Osteoblast (primary cell): ENCODE results near the gene MYH7B. TPM values are rescaled to one million over a fixed set of nuclear protein-coding genes. Genes with fewer than 3 reads are reported as not detected.
A peak's percentile ranks its signal among the peaks of the same experiment; 100 is the strongest.

Experiments
- DNase-seq: peaks from one replicate; pipeline ENCODE4 v3.0.0; 2011; ENCODE audit warnings: low spot score, mixed read lengths; ENCODE audit not compliant: insufficient read length; ENCODE audit errors: missing footprints
- H2AFZ ChIP-seq: 2 replicates; pipeline ENCODE4 v1.6.0; 2011; ENCODE audit warnings: mild to moderate bottlenecking, low read length
- H3K27ac ChIP-seq: 2 replicates; pipeline ENCODE4 v1.5.1; 2011; ENCODE audit warnings: mild to moderate bottlenecking, low read depth, low read length, moderate library complexity
- H3K27me3 ChIP-seq: 2 replicates; pipeline ENCODE4 v1.6.0; 2012; ENCODE audit warnings: mild to moderate bottlenecking, control low read depth, inconsistent platforms, low read length, moderate library complexity; ENCODE audit not compliant: insufficient read depth
- H3K36me3 ChIP-seq: 2 replicates; pipeline ENCODE4 v1.5.1; 2011; ENCODE audit warnings: mild to moderate bottlenecking, low read length, control low read depth, moderate library complexity; ENCODE audit not compliant: insufficient read depth
- H3K4me1 ChIP-seq: 2 replicates; pipeline ENCODE4 v1.5.1; 2011; ENCODE audit warnings: mild to moderate bottlenecking, low read length, control low read depth, moderate library complexity; ENCODE audit not compliant: insufficient read depth
- H3K4me2 ChIP-seq: 2 replicates; pipeline ENCODE4 v1.6.0; 2011; ENCODE audit warnings: mild to moderate bottlenecking, low read length; ENCODE audit not compliant: insufficient read depth
- H3K4me3 ChIP-seq: fragments of 200-600 bp; sonication (generic); 3 replicates; pipeline ENCODE4 v1.5.1; 2012; ENCODE audit warnings: mild to moderate bottlenecking, low read length, inconsistent platforms; ENCODE audit not compliant: insufficient read depth
- H3K79me2 ChIP-seq: 2 replicates; pipeline ENCODE4 v1.6.0; 2012; ENCODE audit warnings: mild to moderate bottlenecking, low read length, control low read depth, inconsistent platforms; ENCODE audit not compliant: insufficient read depth
- H3K9me3 ChIP-seq: 2 replicates; pipeline ENCODE4 v1.5.1; 2011; ENCODE audit warnings: low read depth, low read length, control low read depth
- H4K20me1 ChIP-seq: 2 replicates; pipeline ENCODE4 v1.6.0; 2012; ENCODE audit warnings: mild to moderate bottlenecking, low read length, control low read depth; ENCODE audit not compliant: insufficient read depth
- total RNA-seq: library from RNA; depleted of rRNA; stranded (reverse); fragments of >200 nt; gene quantifications from 2 replicates; pipeline ENCODE4 v1.2.3, GENCODE V29; 2012
- TF ChIP-seq, protein P1 (sequence below): IDR thresholded peaks from 2 replicates; pipeline ENCODE4 v1.5.1; 2011; ENCODE audit warnings: mild to moderate bottlenecking, low read depth, low read length, moderate library complexity; ENCODE audit errors: extremely low read depth

The MYH7B gene
- total RNA-seq, 1 donor = 0.36 TPM

DNA sequence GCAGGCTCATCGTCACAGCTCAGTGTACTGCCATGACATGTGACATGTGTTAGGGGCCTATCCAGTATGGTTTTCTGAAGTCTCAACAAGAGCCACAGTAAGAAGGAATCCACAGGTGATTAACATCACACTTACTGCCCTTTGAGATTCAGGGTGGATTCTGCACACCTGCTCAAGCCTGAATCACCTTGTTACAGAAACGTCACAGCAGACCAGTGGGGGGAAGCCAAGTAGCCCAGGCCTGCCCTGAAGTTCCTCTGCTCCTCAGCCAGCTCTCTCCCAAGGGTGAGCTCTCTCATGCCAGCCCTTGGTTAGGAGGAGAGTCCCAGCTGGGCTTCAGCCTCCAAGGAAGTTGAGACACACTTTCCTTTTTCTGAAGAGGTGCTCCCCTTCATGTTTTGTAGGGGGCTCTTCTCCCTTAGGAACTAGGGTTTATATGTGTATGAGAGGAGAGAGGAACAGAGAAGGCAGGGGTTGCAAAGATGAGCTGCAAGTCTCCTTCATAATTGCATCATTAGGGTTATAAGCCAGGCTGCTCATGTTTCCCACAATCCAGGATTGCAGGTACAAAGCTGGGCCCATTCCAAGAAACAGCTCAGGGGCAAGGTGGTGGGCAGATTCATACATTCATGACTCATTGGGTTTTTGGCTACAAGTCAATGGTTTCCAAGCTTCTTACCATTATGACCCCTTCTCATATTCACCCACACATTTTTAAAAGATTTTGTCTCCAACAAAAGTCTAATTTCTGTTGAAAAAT lies 11.7 kb upstream of the MYH7B start:
- Histone ChIP-seq H3K79me2 (no peaks in the 10 kb centered on the region), H3K36me3 (peaks cover 51% of the 10 kb centered on the region), H4K20me1 (no peaks in the 10 kb centered on the region), H3K4me2 (no peak overlapping the region), H3K4me1 (peaks cover 11% of the 10 kb centered on the region), H3K4me3 (no peak overlapping the region), H3K27me3 (no peaks in the 10 kb centered on the region), H2AFZ (no peak overlapping the region), H3K27ac (no peak overlapping the region), H3K9me3 (no peaks in the 10 kb centered on the region)
- TF ChIP-seq, protein P1, sequence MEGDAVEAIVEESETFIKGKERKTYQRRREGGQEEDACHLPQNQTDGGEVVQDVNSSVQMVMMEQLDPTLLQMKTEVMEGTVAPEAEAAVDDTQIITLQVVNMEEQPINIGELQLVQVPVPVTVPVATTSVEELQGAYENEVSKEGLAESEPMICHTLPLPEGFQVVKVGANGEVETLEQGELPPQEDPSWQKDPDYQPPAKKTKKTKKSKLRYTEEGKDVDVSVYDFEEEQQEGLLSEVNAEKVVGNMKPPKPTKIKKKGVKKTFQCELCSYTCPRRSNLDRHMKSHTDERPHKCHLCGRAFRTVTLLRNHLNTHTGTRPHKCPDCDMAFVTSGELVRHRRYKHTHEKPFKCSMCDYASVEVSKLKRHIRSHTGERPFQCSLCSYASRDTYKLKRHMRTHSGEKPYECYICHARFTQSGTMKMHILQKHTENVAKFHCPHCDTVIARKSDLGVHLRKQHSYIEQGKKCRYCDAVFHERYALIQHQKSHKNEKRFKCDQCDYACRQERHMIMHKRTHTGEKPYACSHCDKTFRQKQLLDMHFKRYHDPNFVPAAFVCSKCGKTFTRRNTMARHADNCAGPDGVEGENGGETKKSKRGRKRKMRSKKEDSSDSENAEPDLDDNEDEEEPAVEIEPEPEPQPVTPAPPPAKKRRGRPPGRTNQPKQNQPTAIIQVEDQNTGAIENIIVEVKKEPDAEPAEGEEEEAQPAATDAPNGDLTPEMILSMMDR = no peak
- DNase-seq = no peak

DNA sequence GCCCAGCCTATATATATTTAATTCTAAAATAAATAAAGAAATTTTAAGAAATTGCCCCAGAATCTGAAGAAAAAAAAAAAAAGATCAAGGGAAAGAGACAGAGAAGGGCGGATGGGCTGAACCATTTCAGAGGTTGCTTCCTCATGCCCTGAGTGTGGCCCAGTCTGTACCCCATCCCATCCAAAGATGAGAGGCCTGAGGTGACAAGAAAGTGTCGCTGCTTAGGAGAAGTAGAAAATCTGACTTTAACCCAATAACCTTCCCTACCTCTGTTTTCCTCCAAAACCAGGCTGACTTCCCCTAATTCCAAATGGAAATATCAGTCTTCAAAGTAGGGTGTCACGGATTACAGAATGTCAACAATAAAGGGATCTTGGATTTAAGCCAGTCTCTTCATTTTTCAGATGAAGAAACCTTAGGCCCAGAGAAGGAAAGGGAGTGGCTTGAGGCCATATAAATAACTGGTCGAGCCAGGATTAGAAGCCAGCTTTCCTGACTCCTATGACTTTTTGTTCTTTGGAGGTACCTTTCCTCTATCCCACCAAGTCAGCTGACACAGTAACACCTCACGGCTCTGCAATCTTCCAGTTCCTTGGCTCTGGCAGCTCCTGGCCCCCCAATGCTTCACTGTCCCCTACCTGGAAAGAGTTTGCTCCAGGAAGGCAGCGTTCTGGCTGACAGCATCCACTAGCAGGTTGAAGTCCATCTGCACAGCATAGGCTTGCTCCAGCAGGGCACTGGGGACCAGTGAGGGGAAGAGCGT lies 10.2 kb upstream of the MYH7B start:
- DNase-seq = peak; percentile 26
- Histone ChIP-seq H3K4me2 (no peak overlapping the region), H3K4me3 (no peak overlapping the region), H3K9me3 (no peaks in the 10 kb centered on the region), H3K4me1 (peaks cover 11% of the 10 kb centered on the region), H3K27me3 (no peaks in the 10 kb centered on the region), H3K36me3 (peaks cover 52% of the 10 kb centered on the region), H2AFZ (no peak overlapping the region), H3K27ac (no peak overlapping the region), H3K79me2 (no peaks in the 10 kb centered on the region), H4K20me1 (no peaks in the 10 kb centered on the region)
- TF ChIP-seq, protein P1 = no peak

DNA sequence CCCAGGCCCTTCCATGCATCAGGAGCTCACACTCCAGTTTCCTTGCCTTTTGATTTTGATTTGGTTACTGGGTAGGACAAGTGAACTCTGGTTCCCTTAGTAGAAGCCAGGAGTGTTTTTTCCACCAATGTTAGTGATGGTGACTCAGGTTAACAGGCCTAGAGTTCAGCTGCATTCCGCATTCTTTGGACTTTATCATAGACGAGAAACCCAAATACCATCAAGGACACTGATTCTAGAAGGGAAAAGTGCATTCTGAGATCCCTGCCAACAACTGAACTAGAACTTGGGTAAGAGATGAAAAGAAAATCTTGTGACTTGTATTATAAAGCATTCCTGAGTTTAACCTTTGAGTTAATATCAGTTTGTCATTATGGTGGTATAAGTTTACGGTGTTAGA lies 9.0 kb upstream of the MYH7B start:
- no peak for DNase-seq
- H3K9me3 ChIP-seq = no peaks in the 10 kb centered on the region
- H3K27ac ChIP-seq = no peak overlapping the region
- no peaks in the 10 kb centered on the region for H3K27me3 ChIP-seq
- peaks cover 8% of the 10 kb centered on the region for H3K4me1 ChIP-seq
- TF ChIP-seq, protein P1 = no peak
- H3K79me2 ChIP-seq = peaks cover under 1% of the 10 kb centered on the region
- H4K20me1 ChIP-seq = no peaks in the 10 kb centered on the region
- no peak overlapping the region for H2AFZ ChIP-seq
- peaks cover 54% of the 10 kb centered on the region for H3K36me3 ChIP-seq
- H3K4me2 ChIP-seq = no peak overlapping the region
- no peak overlapping the region for H3K4me3 ChIP-seq

DNA sequence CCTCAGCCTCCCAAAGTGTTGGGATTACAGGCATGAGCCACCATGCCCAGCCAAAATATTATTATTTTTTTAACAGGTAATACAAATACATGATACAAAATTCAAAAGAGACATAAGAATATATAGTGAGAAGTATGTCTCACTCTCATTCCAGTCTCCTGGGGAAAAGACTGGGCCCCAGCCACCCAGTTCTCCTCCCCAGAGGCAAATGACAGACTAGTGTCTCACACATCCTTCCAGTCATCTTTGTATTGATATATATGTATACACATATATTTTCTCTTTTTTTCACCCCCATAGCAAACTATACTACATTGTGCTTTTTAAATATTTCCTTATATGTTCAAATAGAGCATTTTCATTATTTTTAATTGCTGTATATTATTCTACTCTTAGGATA lies 8.3 kb upstream of the MYH7B start:
- TF ChIP-seq, protein P1 = no peak
- no peak overlapping the region for H3K4me3 ChIP-seq
- DNase-seq = no peak
- H3K36me3 ChIP-seq = peaks cover 50% of the 10 kb centered on the region
- no peaks in the 10 kb centered on the region for H4K20me1 ChIP-seq
- H3K79me2 ChIP-seq = peaks cover 6% of the 10 kb centered on the region
- no peak overlapping the region for H3K4me2 ChIP-seq
- H3K27ac ChIP-seq = no peak overlapping the region
- H3K27me3 ChIP-seq = no peaks in the 10 kb centered on the region
- H2AFZ ChIP-seq = no peak overlapping the region
- peaks cover 7% of the 10 kb centered on the region for H3K4me1 ChIP-seq
- H3K9me3 ChIP-seq = no peaks in the 10 kb centered on the region
